K562 (cell line): ENCODE data around the gene GTF2H4. TPM values are rescaled to one million over a fixed set of nuclear protein-coding genes. Genes with fewer than 3 reads are reported as not detected.

Experiments used
- CBX3 ChIP-seq, 2 experiments: IDR thresholded peaks; 1 replicate in 1 of 2; 2 replicates in 1 of 2; pipeline ENCODE4 v1.6.1; 2012; ENCODE audit warnings: inconsistent platforms in 2 of 2, low read length in 2 of 2, borderline replicate concordance in 1 of 2, control low read depth in 1 of 2
- FOXJ2 ChIP-seq: fragments of 200-800 bp; sonication (Bioruptor generic); IDR thresholded peaks from 2 replicates; pipeline ENCODE4 v1.6.1; 2016; ENCODE audit warnings: missing genetic modification characterization, missing compliant biosample characterization
- HDAC1 ChIP-seq, 2 experiments: fragments of 450-650 bp; IDR thresholded peaks; 2 replicates each; pipeline ENCODE4 v1.6.1; 2016 to 2017; ENCODE audit warnings: inconsistent platforms in 1 of 2, mild to moderate bottlenecking in 1 of 2, moderate library complexity in 1 of 2
- HLTF ChIP-seq: fragments of 450-650 bp; IDR thresholded peaks from 2 replicates; pipeline ENCODE4 v1.6.1; 2016
- HNRNPL ChIP-seq: fragments of 200-400 bp; formaldehyde crosslinking; IDR thresholded peaks from 2 replicates; pipeline ENCODE4 v1.6.1; 2017; ENCODE audit warnings: low read depth, mild to moderate bottlenecking, low read length
- MTA1 ChIP-seq: fragments of 450-650 bp; IDR thresholded peaks from 2 replicates; pipeline ENCODE4 v1.6.1; 2017; ENCODE audit warnings: borderline replicate concordance
- PHB2 ChIP-seq: fragments of 450-650 bp; IDR thresholded peaks from 2 replicates; pipeline ENCODE4 v1.6.1; 2017; ENCODE audit warnings: low read depth
- YBX1 ChIP-seq: fragments of 450-650 bp; IDR thresholded peaks from 2 replicates; pipeline ENCODE4 v1.7.1; 2016; ENCODE audit warnings: mild to moderate bottlenecking
- ZNF121 ChIP-seq: sonication (generic); formaldehyde crosslinking; conservative IDR thresholded peaks from 2 replicates; pipeline ENCODE4 v1.8.0; 2022; ENCODE audit warnings: missing genetic modification reagents
- ZNF436 ChIP-seq: fragments of 250-450, 450-650 bp; sonication (Bioruptor Pico); formaldehyde crosslinking; IDR thresholded peaks from 2 replicates; pipeline ENCODE4 v1.7.0; 2020; ENCODE audit warnings: mild to moderate bottlenecking
- ZNF76 ChIP-seq: fragments of 250-450 bp; sonication (Bioruptor Pico); IDR thresholded peaks from 2 replicates; pipeline ENCODE4 v1.4.0; 2020; ENCODE audit warnings: mild to moderate bottlenecking, moderate library complexity, borderline replicate concordance
- polyA plus RNA-seq, 8 experiments: library from polyadenylated mRNA; depleted of rRNA in 4 of 8; stranded (reverse) in 5 of 8; unstranded in 3 of 8; fragments of >200 nt; fragmentation: Nextera tagmentation in 2 of 8; fragmentation: Illumina TruSeq in 1 of 8; extraction: Ambion mirVana in 2 of 8; extraction: Trizol in 1 of 8; gene quantifications; 2 replicates each; pipeline versions ENCODE4 v1.2.1 to v1.2.3, GENCODE V29; 2011 to 2014; ENCODE audit warnings: inconsistent platforms in 1 of 8, missing spikeins in 1 of 8
- total RNA-seq, 7 experiments: library from RNA; depleted of rRNA in 6 of 7; stranded (reverse); fragments of >200 nt in 6 of 7; fragmentation: Illumina TruSeq in 2 of 7; extraction: Trizol in 2 of 7; gene quantifications; 2 replicates each; pipeline versions ENCODE4 v1.2.1 to v1.2.3, GENCODE V29; 2011 to 2021; ENCODE audit warnings: low replicate concordance in 1 of 7
- TF ChIP-seq, protein P1 (sequence below): sonication (generic); formaldehyde crosslinking; IDR thresholded peaks from 2 replicates; pipeline ENCODE4 v1.4.0; 2020; ENCODE audit warnings: mild to moderate bottlenecking, missing genetic modification reagents
- TF ChIP-seq, protein P2 (sequence below): fragments of 200-800 bp; sonication (Bioruptor generic); IDR thresholded peaks from 2 replicates; pipeline ENCODE4 v1.6.1; 2017; ENCODE audit warnings: missing genetic modification characterization, missing compliant biosample characterization
- TF ChIP-seq, protein P3 (sequence below), 2 experiments: fragments of 450-650 bp; IDR thresholded peaks; 2 replicates each; pipeline ENCODE4 v1.6.1; 2016
- TF ChIP-seq, protein P4 (sequence below): fragments of 450-650 bp; formaldehyde crosslinking; IDR thresholded peaks from 2 replicates; pipeline ENCODE4 v1.4.0; 2020; ENCODE audit warnings: mild to moderate bottlenecking, mixed read lengths
- TF ChIP-seq, protein P5 (sequence below): fragments of 250-450 bp; sonication (Bioruptor Pico); IDR thresholded peaks from 2 replicates; pipeline ENCODE4 v1.4.0; 2020; ENCODE audit warnings: mild to moderate bottlenecking, moderate library complexity, borderline replicate concordance

GTF2H4 gene
- total and polyA plus RNA-seq, 9 of the 15 experiments (the other 6 are each of a cell fraction or from before 2014, with no cell fraction given): 3.6 to 86.1 (median 39.6) TPM

DNA sequence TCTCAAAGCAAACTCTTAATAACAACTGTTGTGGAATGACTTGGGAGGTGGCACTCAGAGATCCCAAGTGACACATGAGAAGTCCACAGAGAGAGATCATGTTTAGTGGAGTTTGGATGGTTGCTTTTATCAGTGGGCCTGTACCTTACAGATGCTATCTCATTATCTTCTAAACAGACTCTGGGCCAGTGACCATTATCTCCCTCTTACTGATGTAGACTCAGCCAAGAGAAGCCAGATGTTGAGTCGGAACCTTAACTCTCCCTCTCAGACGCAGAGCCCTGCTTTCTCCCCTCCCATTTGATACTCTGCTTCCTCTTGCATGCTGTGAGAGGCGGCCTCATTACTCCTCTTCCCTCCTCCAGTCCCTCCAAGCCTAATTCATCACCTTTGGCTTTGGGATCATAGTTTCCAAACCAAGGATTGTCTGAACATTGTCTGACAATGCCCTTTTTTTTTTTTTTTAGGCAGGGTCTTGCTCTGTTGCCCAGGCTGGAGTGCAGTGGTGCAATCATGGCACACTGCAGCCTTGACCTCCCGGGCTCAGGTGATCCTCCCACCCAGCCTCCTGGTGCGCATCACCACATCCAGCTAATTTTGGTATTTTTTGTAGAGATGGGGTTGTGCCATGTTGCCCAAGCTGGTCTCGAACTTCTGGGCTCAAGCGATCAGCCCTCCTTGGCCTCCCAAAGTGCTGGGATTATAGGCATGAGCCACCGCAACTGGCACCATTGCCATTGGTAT is 28.2 kb upstream of the GTF2H4 start (continued):
- no peak for TF ChIP-seq HNRNPL
- no peak for TF ChIP-seq ZNF76 (CRISPR knock-in tag)
- TF ChIP-seq, protein P1, sequence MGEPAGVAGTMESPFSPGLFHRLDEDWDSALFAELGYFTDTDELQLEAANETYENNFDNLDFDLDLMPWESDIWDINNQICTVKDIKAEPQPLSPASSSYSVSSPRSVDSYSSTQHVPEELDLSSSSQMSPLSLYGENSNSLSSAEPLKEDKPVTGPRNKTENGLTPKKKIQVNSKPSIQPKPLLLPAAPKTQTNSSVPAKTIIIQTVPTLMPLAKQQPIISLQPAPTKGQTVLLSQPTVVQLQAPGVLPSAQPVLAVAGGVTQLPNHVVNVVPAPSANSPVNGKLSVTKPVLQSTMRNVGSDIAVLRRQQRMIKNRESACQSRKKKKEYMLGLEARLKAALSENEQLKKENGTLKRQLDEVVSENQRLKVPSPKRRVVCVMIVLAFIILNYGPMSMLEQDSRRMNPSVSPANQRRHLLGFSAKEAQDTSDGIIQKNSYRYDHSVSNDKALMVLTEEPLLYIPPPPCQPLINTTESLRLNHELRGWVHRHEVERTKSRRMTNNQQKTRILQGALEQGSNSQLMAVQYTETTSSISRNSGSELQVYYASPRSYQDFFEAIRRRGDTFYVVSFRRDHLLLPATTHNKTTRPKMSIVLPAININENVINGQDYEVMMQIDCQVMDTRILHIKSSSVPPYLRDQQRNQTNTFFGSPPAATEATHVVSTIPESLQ (CRISPR knock-in tag): no peak
- TF ChIP-seq HLTF: no peak
- peak in 1 of 2 experiments; percentile 56; a peak in 1 of 4 replicates for TF ChIP-seq HDAC1 (IDR thresholded peaks at IDR 0.05)
- no peak for TF ChIP-seq ZNF436 (CRISPR knock-in tag)
- TF ChIP-seq PHB2: no peak
- TF ChIP-seq YBX1: no peak
- 0 out of 3 replicates have a peak, but pooled peaks of 1 of the 2 experiments have one; percentile 33 for TF ChIP-seq CBX3 (IDR thresholded peaks at IDR 0.05; ENCODE audit: borderline replicate concordance in 1 of 2, low read length in 2 of 2)
- TF ChIP-seq, protein P2, sequence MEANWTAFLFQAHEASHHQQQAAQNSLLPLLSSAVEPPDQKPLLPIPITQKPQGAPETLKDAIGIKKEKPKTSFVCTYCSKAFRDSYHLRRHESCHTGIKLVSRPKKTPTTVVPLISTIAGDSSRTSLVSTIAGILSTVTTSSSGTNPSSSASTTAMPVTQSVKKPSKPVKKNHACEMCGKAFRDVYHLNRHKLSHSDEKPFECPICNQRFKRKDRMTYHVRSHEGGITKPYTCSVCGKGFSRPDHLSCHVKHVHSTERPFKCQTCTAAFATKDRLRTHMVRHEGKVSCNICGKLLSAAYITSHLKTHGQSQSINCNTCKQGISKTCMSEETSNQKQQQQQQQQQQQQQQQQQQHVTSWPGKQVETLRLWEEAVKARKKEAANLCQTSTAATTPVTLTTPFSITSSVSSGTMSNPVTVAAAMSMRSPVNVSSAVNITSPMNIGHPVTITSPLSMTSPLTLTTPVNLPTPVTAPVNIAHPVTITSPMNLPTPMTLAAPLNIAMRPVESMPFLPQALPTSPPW (CRISPR knock-in tag): peak; percentile 47
- TF ChIP-seq, protein P3, sequence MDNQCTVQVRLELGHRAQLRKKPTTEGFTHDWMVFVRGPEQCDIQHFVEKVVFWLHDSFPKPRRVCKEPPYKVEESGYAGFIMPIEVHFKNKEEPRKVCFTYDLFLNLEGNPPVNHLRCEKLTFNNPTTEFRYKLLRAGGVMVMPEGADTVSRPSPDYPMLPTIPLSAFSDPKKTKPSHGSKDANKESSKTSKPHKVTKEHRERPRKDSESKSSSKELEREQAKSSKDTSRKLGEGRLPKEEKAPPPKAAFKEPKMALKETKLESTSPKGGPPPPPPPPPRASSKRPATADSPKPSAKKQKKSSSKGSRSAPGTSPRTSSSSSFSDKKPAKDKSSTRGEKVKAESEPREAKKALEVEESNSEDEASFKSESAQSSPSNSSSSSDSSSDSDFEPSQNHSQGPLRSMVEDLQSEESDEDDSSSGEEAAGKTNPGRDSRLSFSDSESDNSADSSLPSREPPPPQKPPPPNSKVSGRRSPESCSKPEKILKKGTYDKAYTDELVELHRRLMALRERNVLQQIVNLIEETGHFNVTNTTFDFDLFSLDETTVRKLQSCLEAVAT (IDR thresholded peaks at IDR 0.05): peak in 1 of 2 experiments; percentile 58; a peak in 1 of 4 replicates
- no peak for TF ChIP-seq FOXJ2 (tag)
- TF ChIP-seq, protein P4, sequence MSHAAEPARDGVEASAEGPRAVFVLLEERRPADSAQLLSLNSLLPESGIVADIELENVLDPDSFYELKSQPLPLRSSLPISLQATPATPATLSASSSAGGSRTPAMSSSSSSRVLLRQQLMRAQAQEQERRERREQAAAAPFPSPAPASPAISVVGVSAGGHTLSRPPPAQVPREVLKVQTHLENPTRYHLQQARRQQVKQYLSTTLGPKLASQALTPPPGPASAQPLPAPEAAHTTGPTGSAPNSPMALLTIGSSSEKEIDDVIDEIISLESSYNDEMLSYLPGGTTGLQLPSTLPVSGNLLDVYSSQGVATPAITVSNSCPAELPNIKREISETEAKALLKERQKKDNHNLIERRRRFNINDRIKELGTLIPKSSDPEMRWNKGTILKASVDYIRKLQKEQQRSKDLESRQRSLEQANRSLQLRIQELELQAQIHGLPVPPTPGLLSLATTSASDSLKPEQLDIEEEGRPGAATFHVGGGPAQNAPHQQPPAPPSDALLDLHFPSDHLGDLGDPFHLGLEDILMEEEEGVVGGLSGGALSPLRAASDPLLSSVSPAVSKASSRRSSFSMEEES (CRISPR knock-in tag): no peak
- TF ChIP-seq, protein P5, sequence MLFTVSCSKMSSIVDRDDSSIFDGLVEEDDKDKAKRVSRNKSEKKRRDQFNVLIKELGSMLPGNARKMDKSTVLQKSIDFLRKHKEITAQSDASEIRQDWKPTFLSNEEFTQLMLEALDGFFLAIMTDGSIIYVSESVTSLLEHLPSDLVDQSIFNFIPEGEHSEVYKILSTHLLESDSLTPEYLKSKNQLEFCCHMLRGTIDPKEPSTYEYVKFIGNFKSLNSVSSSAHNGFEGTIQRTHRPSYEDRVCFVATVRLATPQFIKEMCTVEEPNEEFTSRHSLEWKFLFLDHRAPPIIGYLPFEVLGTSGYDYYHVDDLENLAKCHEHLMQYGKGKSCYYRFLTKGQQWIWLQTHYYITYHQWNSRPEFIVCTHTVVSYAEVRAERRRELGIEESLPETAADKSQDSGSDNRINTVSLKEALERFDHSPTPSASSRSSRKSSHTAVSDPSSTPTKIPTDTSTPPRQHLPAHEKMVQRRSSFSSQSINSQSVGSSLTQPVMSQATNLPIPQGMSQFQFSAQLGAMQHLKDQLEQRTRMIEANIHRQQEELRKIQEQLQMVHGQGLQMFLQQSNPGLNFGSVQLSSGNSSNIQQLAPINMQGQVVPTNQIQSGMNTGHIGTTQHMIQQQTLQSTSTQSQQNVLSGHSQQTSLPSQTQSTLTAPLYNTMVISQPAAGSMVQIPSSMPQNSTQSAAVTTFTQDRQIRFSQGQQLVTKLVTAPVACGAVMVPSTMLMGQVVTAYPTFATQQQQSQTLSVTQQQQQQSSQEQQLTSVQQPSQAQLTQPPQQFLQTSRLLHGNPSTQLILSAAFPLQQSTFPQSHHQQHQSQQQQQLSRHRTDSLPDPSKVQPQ (CRISPR knock-in tag): no peak
- TF ChIP-seq ZNF121 (CRISPR knock-in tag): peak; percentile 98
- TF ChIP-seq MTA1: peak; percentile 50; the same call in 1 of the 2 replicates
